ENCODE data around the gene DLGAP1. TPM values are rescaled to one million over a fixed set of nuclear protein-coding genes. Genes with fewer than 3 reads are reported as not detected.

The DLGAP1 gene
- total and polyA plus RNA-seq, 10 of the 15 experiments (the other 5 are each of a cell fraction or from before 2014, with no cell fraction given) = 0.23 to 27.6 (median 1.9) TPM

DNA sequence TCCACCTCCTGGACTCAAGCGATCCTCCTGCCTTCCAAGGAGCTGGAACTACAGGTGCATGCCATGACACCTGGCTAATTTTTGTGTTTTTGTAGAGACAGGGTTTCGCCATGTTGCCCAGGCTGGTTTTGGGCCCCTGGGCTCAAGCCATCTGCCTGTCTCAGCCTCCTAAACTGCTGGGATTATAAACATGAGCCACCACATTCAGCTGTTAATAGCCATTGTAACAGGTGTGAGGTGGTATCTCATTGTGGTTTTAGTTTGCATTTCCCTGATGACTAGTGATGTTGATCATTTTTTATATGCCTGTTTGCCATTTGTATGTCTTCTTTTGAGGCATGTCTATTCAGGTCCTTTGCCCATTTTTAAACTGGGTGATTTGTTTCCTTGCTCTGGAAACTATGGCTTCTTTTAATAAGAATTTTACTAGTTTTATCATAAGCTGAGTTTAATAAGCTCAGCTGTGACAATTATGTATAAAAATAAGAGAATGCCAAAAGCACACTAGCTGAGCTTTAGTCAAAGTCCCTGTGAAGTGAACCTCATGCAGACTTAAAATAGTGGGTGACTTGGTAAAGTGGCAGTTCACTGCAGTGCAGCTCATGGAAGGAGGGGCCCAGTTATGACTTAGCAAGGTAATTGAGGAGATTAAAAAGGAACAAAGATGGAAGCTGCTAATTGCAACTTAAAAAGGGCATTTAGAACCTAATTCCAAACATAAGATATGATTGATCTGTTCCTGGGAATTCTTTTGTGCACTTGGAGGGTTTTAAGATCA, 540.1 kb downstream of the DLGAP1 start (continued):
- TF ChIP-seq, protein P1, sequence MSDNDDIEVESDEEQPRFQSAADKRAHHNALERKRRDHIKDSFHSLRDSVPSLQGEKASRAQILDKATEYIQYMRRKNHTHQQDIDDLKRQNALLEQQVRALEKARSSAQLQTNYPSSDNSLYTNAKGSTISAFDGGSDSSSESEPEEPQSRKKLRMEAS (IDR thresholded peaks at IDR 0.05; ENCODE audit: low read depth, low read length) = no peak
- no peak for TF ChIP-seq TARDBP (IDR thresholded peaks at IDR 0.05; ENCODE audit: borderline replicate concordance)
- TF ChIP-seq, protein P2, sequence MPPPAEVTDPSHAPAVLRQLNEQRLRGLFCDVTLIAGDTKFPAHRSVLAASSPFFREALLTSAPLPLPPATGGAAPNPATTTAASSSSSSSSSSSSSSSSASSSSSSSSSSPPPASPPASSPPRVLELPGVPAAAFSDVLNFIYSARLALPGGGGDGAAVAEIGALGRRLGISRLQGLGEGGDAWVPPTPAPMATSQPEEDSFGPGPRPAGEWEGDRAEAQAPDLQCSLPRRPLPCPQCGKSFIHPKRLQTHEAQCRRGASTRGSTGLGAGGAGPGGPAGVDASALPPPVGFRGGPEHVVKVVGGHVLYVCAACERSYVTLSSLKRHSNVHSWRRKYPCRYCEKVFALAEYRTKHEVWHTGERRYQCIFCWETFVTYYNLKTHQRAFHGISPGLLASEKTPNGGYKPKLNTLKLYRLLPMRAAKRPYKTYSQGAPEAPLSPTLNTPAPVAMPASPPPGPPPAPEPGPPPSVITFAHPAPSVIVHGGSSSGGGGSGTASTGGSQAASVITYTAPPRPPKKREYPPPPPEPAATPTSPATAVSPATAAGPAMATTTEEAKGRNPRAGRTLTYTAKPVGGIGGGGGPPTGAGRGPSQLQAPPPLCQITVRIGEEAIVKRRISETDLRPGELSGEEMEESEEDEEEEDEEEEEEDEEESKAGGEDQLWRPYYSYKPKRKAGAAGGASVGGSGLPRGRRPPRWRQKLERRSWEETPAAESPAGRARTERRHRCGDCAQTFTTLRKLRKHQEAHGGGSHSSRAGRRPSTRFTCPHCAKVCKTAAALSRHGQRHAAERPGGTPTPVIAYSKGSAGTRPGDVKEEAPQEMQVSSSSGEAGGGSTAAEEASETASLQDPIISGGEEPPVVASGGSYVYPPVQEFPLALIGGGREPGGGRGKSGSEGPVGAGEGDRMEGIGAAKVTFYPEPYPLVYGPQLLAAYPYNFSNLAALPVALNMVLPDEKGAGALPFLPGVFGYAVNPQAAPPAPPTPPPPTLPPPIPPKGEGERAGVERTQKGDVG (CRISPR knock-in tag; IDR thresholded peaks at IDR 0.05) = no peak
- no peak for TF ChIP-seq POLR2A (IDR thresholded peaks at IDR 0.05; ENCODE audit: low read depth, low read length)
- TF ChIP-seq MEF2A (IDR thresholded peaks at IDR 0.05; ENCODE audit: insufficient read depth, low read depth, low read length) = no peak
- no peak for TF ChIP-seq WRNIP1 (IDR thresholded peaks at IDR 0.05; ENCODE audit: borderline replicate concordance, low read depth, low read length)
- TF ChIP-seq ATF7 (IDR thresholded peaks at IDR 0.05; ENCODE audit: low read depth) = peak; percentile 62; the same call in 1 of the 2 replicates
- TF ChIP-seq DPF2 (IDR thresholded peaks at IDR 0.05) = 0 out of 2 replicates have a peak, but pooled peaks have one; percentile 28
- TF ChIP-seq RELA (IDR thresholded peaks at IDR 0.05; ENCODE audit: borderline replicate concordance, partially characterized antibody) = no peak
- no peak for TF ChIP-seq ZSCAN29 (IDR thresholded peaks at IDR 0.05)
- TF ChIP-seq HDGF (IDR thresholded peaks at IDR 0.05) = 0 out of 2 replicates have a peak, but pooled peaks have one; percentile 52
- TF ChIP-seq IRF4 (IDR thresholded peaks at IDR 0.05; ENCODE audit: low read depth, low read length) = no peak
- TF ChIP-seq, protein P3, sequence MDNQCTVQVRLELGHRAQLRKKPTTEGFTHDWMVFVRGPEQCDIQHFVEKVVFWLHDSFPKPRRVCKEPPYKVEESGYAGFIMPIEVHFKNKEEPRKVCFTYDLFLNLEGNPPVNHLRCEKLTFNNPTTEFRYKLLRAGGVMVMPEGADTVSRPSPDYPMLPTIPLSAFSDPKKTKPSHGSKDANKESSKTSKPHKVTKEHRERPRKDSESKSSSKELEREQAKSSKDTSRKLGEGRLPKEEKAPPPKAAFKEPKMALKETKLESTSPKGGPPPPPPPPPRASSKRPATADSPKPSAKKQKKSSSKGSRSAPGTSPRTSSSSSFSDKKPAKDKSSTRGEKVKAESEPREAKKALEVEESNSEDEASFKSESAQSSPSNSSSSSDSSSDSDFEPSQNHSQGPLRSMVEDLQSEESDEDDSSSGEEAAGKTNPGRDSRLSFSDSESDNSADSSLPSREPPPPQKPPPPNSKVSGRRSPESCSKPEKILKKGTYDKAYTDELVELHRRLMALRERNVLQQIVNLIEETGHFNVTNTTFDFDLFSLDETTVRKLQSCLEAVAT (IDR thresholded peaks at IDR 0.05) = no peak
- no peak for TF ChIP-seq ZBED1 (IDR thresholded peaks at IDR 0.05; ENCODE audit: borderline replicate concordance)
- TF ChIP-seq HDAC2 (IDR thresholded peaks at IDR 0.05) = no peak
- peak; percentile 26 to 33; a peak in 2 of 4 replicates for TF ChIP-seq IKZF2 (IDR thresholded peaks at IDR 0.05)
- TF ChIP-seq EED (IDR thresholded peaks at IDR 0.05; ENCODE audit: low read depth) = no peak
- TF ChIP-seq, protein P4, sequence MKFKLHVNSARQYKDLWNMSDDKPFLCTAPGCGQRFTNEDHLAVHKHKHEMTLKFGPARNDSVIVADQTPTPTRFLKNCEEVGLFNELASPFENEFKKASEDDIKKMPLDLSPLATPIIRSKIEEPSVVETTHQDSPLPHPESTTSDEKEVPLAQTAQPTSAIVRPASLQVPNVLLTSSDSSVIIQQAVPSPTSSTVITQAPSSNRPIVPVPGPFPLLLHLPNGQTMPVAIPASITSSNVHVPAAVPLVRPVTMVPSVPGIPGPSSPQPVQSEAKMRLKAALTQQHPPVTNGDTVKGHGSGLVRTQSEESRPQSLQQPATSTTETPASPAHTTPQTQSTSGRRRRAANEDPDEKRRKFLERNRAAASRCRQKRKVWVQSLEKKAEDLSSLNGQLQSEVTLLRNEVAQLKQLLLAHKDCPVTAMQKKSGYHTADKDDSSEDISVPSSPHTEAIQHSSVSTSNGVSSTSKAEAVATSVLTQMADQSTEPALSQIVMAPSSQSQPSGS (IDR thresholded peaks at IDR 0.05; ENCODE audit: low read length) = no peak
- no peak for TF ChIP-seq CHD1 (IDR thresholded peaks at IDR 0.05; ENCODE audit: low read depth, low read length)
- TF ChIP-seq, protein P5, sequence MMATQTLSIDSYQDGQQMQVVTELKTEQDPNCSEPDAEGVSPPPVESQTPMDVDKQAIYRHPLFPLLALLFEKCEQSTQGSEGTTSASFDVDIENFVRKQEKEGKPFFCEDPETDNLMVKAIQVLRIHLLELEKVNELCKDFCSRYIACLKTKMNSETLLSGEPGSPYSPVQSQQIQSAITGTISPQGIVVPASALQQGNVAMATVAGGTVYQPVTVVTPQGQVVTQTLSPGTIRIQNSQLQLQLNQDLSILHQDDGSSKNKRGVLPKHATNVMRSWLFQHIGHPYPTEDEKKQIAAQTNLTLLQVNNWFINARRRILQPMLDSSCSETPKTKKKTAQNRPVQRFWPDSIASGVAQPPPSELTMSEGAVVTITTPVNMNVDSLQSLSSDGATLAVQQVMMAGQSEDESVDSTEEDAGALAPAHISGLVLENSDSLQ (IDR thresholded peaks at IDR 0.05) = peak; percentile 28; the same call in 1 of the 2 replicates
- TF ChIP-seq, protein P6, sequence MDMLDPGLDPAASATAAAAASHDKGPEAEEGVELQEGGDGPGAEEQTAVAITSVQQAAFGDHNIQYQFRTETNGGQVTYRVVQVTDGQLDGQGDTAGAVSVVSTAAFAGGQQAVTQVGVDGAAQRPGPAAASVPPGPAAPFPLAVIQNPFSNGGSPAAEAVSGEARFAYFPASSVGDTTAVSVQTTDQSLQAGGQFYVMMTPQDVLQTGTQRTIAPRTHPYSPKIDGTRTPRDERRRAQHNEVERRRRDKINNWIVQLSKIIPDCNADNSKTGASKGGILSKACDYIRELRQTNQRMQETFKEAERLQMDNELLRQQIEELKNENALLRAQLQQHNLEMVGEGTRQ (IDR thresholded peaks at IDR 0.05; ENCODE audit: borderline replicate concordance, low read depth, low read length) = no peak
- TF ChIP-seq IKZF1 (conservative IDR thresholded peaks at IDR 0.05) = peak; percentile 49; the same call in 1 of the 2 replicates
- TF ChIP-seq TCF12 (IDR thresholded peaks at IDR 0.05; ENCODE audit: low read depth, low read length) = peak; percentile 49; the same call in 1 of the 2 replicates
- TF ChIP-seq CEBPB (IDR thresholded peaks at IDR 0.05; ENCODE audit: borderline replicate concordance in 1 of 2, low read depth in 2 of 2, low read length in 2 of 2) = no peak
